Fibroblast of the aortic adventitia (primary cell): ENCODE measurements around the gene HCK. TPM values are rescaled to one million over a fixed set of nuclear protein-coding genes. Genes with fewer than 3 reads are reported as not detected.

Source experiments
- DNase-seq: peaks from one replicate; pipeline ENCODE4 v3.0.0-alpha.2; 2010; ENCODE audit warnings: low read depth
- H3K4me3 ChIP-seq: 2 replicates; pipeline ENCODE4 v1.5.1; 2011; ENCODE audit warnings: low read depth, mild to moderate bottlenecking, control low read depth, low read length, moderate library complexity
- total RNA-seq: library from RNA; depleted of rRNA; stranded (reverse); fragments of >200 nt; gene quantifications from 2 replicates; pipeline ENCODE4 v1.2.3, GENCODE V29; 2012; ENCODE audit warnings: low replicate concordance
- TF ChIP-seq, protein P1 (sequence below): IDR thresholded peaks from 2 replicates; pipeline ENCODE4 v1.5.1; 2011; ENCODE audit warnings: mild to moderate bottlenecking, low read length, control low read depth, inconsistent platforms; ENCODE audit not compliant: insufficient read depth

HCK gene
- total RNA-seq, 1 donor, result not detected

DNA sequence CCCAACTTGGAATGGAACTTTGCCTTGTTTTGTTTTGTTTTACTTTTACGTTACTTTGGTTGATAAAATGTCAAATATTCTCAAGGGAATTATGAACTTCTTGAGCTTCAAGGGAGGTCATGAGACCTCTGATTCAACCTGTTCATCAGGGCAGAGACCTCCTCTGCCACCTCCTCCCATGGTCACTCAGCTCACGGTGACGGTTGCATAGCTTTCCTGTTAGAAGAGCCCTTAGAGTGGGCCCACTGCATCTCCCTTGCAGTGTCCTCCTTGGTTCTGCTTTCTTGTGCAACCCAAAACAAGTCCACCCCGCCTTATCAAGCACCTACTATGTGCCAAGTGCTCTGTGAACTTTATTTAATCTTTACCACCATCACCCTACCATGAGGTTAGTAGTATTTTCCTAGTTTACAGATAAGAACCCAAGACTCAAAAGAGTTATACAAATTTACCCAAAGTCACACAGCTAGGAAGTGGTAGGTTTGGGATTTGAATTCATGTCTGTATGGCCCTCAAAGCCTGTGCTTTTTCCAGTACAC, 72.9 kb downstream of the HCK start:
- H3K4me3 ChIP-seq, result no peak overlapping the region
- TF ChIP-seq, protein P1, sequence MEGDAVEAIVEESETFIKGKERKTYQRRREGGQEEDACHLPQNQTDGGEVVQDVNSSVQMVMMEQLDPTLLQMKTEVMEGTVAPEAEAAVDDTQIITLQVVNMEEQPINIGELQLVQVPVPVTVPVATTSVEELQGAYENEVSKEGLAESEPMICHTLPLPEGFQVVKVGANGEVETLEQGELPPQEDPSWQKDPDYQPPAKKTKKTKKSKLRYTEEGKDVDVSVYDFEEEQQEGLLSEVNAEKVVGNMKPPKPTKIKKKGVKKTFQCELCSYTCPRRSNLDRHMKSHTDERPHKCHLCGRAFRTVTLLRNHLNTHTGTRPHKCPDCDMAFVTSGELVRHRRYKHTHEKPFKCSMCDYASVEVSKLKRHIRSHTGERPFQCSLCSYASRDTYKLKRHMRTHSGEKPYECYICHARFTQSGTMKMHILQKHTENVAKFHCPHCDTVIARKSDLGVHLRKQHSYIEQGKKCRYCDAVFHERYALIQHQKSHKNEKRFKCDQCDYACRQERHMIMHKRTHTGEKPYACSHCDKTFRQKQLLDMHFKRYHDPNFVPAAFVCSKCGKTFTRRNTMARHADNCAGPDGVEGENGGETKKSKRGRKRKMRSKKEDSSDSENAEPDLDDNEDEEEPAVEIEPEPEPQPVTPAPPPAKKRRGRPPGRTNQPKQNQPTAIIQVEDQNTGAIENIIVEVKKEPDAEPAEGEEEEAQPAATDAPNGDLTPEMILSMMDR, result no peak
- DNase-seq, result no peak

DNA sequence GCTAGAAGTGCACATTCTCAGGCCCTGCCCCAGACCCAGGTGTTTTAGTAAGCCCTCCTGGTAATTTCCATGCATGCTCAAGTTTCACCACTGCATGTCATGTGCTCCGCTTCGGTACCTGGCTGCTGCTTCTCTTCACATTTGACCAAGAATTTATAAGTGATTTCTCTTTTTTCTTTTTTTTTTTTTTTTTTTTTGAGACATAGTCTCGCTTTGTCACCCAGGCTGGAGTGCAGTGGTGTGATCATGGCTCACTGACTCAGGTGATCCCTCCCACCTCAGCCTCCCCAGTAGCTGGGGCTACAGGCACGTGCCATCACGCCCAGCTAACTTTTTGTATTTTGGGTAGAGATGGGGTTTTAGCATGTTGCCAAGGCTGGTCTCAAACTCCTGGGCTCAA, 73.5 kb downstream of the HCK start:
- no peak overlapping the region for H3K4me3 ChIP-seq
- no peak for DNase-seq
- TF ChIP-seq, protein P1, result no peak

DNA sequence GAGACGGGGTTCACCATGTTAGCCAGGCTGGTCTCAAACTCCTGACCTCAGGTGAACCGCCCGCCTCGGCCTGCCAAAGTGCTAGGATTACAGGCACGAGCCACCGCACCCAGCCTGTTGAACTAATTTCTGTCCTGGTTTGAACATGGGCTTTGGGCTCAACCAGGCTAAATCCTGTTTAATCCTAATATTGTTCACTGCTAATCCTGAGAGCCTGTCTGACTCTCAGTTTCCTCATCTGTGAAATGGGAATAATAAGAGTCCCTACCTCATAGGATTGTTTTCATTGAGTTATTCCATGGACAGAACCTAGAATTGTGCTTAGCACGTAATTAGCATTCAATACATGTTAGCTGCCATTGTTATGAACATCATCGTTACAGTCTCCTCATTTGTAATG, 74.9 kb downstream of the HCK start:
- DNase-seq, result no peak
- TF ChIP-seq, protein P1, result no peak
- H3K4me3 ChIP-seq, result no peak overlapping the region

DNA sequence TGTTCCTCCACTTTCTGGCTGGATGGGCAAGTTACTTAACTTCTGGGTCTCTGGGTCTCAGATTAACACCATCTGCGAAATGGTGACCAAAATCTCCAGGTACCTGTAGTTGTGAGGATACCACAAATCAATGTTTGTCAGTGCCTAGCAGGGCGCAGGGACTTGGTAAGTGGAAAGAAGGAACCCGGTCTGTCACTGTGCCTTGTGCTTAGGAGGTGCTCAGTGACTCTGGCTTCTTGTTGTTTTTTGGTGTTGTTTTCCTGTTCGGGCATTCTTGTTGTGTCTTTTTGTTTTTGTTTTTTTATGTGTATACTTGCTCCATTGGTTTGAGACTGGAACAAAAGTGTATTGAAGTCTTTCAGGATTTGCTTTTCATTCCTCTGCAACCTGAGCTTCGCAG, 75.3 kb downstream of the HCK start:
- no peak overlapping the region for H3K4me3 ChIP-seq
- DNase-seq, result no peak
- TF ChIP-seq, protein P1, result no peak

DNA sequence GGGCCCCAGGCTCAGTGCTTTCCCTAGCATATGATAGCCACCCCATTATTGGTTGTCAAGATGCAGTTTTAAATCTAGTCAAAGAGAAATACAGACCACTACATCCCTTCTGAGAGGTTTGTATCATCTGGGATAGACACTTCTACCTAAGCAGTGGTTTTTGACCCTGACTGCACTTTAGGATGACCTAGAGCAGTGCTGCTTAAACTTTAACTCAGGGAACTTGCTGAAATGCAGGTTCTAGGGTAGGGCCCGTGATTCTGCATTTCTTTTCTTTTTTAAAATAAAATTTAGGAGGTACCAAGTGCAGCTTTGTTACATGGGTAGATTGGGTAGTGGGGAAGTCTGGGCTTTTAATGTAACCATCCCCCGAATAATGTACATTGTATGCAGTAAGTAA, 76.1 kb downstream of the HCK start:
- H3K4me3 ChIP-seq, result no peak overlapping the region
- TF ChIP-seq, protein P1, result no peak
- no peak for DNase-seq

DNA sequence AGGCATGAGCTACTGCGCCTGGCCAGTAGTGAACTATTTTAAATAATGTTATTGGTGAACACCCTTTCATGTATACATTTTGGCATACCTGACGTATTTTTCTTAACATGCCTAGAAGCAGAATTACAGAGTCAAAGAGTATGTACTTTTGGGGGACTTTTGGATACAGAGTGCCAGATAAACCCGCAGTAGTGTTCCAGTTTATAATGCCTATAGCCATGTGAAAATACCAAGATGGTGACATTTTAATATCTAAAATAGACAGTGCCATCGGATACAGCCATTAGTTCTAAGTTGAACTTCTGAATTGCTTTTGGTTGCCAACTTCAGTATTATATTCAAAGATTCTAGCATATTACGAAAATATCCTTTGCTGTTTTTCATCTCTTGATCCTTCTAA, 77.8 kb downstream of the HCK start:
- no peak for DNase-seq
- TF ChIP-seq, protein P1, result no peak
- no peak overlapping the region for H3K4me3 ChIP-seq

DNA sequence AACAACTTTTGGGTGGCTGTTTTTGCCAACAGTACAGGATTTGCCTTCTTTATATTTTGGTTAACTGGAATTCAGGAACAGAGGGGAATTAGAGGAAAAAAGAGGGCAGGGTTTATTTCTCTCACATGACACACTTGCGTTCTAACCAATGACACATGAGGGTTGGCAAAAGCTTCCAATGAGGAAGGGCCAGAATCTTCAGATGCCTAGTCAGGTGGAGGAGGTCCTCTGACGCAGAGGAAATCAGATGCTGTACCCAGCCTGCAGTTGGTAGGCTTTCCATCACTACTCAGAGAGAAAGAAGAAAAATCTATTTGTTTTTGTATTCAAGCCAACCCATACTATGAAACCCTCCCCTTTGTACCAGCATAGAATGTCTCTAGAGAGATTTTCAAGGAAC, 78.3 kb downstream of the HCK start:
- TF ChIP-seq, protein P1, result no peak
- H3K4me3 ChIP-seq, result no peak overlapping the region
- no peak for DNase-seq
